DOHH2 (cell line): ENCODE results near the gene HEXIM1.

ENCODE experiments used
- H3F3A ChIP-seq: fragments of 200-600 bp; sonication (generic), shearing (Covaris generic); 2 replicates; pipeline ENCODE4 v1.6.0; 2016; ENCODE audit warnings: antibody characterized with exemption, mild to moderate bottlenecking; ENCODE audit not compliant: control insufficient read depth, insufficient read depth
- H3K27ac ChIP-seq: fragments of 200-600 bp; sonication (generic); 2 replicates; pipeline ENCODE4 v1.5.1; 2014; ENCODE audit warnings: low read depth, mild to moderate bottlenecking, low read length, moderate library complexity
- H3K27me3 ChIP-seq: fragments of 200-600 bp; sonication (generic); 2 replicates; pipeline ENCODE4 v1.6.1; 2014; ENCODE audit warnings: mild to moderate bottlenecking, low read length, mixed read lengths; ENCODE audit not compliant: control insufficient read depth
- H3K36me3 ChIP-seq: fragments of 200-600 bp; sonication (generic); 2 replicates; pipeline ENCODE4 v1.6.1; 2014; ENCODE audit warnings: mild to moderate bottlenecking, low read length, moderate library complexity, mixed read lengths; ENCODE audit not compliant: control insufficient read depth
- H3K4me1 ChIP-seq: fragments of 200-600 bp; sonication (generic); 2 replicates; pipeline ENCODE4 v1.6.1; 2014; ENCODE audit warnings: mild to moderate bottlenecking, low read length, mixed read lengths; ENCODE audit not compliant: control insufficient read depth
- H3K4me2 ChIP-seq: fragments of 200-600 bp; sonication (generic); 2 replicates; pipeline ENCODE4 v1.6.0; 2014; ENCODE audit warnings: mild to moderate bottlenecking, low read length, moderate library complexity
- H3K4me3 ChIP-seq: fragments of 200-600 bp; sonication (generic); 2 replicates; pipeline ENCODE4 v1.5.1; 2014; ENCODE audit warnings: mild to moderate bottlenecking, low read length, mixed read lengths
- H3K79me2 ChIP-seq: fragments of 200-600 bp; sonication (generic); 2 replicates; pipeline ENCODE4 v1.6.1; 2014; ENCODE audit warnings: mild to moderate bottlenecking, low read length, mixed read lengths; ENCODE audit not compliant: control insufficient read depth
- H3K9me2 ChIP-seq: fragments of 200-600 bp; sonication (generic); replicated peaks from 2 replicates; pipeline ENCODE4 v1.6.1; 2014; ENCODE audit warnings: mild to moderate bottlenecking, low read length, mixed read lengths; ENCODE audit not compliant: control insufficient read depth
- H3K9me3 ChIP-seq: fragments of 200-600 bp; sonication (generic); 2 replicates; pipeline ENCODE4 v1.6.1; 2014; ENCODE audit warnings: antibody characterized with exemption, low read length, mixed read lengths; ENCODE audit not compliant: control insufficient read depth, insufficient read depth
- H4K20me1 ChIP-seq: fragments of 200-600 bp; sonication (generic); 2 replicates; pipeline ENCODE4 v1.6.0; 2014; ENCODE audit warnings: low read depth, mild to moderate bottlenecking, antibody characterized with exemption, low read length, moderate library complexity; ENCODE audit not compliant: control insufficient read depth, insufficient read depth
- EZH2phosphoT487 ChIP-seq: fragments of 200-600 bp; sonication (generic); IDR thresholded peaks from 2 replicates; pipeline ENCODE4 v1.6.1; 2017; ENCODE audit warnings: borderline replicate concordance, mild to moderate bottlenecking, antibody characterized with exemption, low read length, moderate library complexity, mixed read lengths
- TF ChIP-seq, protein P1 (sequence below): fragments of 200-600 bp; sonication (generic); IDR thresholded peaks from one replicate; pipeline ENCODE4 v1.5.1; 2014; ENCODE audit warnings: antibody characterized with exemption, mild to moderate bottlenecking, low read depth, low read length; ENCODE audit not compliant: poor library complexity, severe bottlenecking

The HEXIM1 gene

DNA sequence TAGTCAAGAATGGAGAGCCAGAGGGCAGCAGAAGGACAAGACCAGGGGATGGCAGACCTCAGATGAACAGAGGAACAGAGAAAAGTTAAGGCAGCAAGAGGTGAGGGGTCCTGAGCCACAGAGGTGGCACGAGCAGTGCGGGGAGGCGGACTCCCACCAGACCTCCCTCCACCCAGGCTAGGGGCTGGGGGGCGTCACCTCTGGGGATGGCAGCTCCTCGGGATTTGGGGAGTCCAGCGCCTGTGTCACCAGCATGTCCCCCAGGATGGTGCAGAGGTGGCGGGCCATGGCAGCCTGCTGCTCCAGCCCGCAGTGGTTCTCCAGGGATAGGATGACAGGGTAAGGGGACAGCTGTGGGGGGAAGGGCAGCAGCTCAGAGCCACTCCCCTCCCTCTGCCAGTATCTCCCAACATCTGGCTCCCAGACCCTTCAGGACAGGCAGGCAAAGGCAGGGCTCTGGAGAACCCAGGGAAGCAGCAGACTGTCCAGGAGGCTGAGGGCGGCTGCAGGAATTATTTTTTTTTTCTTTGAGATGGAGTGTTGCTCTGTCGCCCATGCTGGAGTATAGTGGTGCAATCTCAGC lies 31.8 kb upstream of the HEXIM1 start:
- Histone ChIP-seq H3K36me3 (no peaks in the 10 kb centered on the region), H3K27ac (no peak overlapping the region), H3K27me3 (no peaks in the 10 kb centered on the region), H3K4me3 (no peak overlapping the region), H3F3A (no peaks in the 10 kb centered on the region), H3K4me2 (no peak overlapping the region), H4K20me1 (no peaks in the 10 kb centered on the region), H3K79me2 (no peaks in the 10 kb centered on the region), H3K4me1 (peaks cover 9% of the 10 kb centered on the region), H3K9me3 (no peaks in the 10 kb centered on the region), H3K9me2 (no peaks in the 10 kb centered on the region)
- TF ChIP-seq, protein P1, sequence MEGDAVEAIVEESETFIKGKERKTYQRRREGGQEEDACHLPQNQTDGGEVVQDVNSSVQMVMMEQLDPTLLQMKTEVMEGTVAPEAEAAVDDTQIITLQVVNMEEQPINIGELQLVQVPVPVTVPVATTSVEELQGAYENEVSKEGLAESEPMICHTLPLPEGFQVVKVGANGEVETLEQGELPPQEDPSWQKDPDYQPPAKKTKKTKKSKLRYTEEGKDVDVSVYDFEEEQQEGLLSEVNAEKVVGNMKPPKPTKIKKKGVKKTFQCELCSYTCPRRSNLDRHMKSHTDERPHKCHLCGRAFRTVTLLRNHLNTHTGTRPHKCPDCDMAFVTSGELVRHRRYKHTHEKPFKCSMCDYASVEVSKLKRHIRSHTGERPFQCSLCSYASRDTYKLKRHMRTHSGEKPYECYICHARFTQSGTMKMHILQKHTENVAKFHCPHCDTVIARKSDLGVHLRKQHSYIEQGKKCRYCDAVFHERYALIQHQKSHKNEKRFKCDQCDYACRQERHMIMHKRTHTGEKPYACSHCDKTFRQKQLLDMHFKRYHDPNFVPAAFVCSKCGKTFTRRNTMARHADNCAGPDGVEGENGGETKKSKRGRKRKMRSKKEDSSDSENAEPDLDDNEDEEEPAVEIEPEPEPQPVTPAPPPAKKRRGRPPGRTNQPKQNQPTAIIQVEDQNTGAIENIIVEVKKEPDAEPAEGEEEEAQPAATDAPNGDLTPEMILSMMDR = no peak
- no peak for TF ChIP-seq EZH2phosphoT487

DNA sequence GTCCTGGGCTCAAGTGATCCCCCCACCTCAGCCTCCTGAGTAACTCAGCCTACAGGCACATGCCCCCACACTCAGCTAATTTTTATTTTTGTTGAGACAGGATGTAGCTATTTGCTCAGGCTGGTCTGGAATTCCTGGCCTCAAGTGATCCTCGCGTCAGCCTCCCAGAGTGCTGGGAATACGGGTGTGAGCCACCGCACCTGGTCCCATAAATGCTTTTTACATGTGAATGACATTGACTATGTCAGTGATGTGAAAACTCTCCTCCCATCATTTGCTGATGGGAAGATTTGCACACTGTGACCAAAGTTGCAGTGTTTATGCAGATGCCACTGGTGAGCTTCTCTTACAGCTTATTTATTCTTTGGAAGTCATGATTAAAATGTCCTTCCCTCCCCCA lies 30.9 kb upstream of the HEXIM1 start:
- no peak overlapping the region for H3K4me2 ChIP-seq
- H3K4me3 ChIP-seq = no peak overlapping the region
- peaks cover under 1% of the 10 kb centered on the region for H3K4me1 ChIP-seq
- no peaks in the 10 kb centered on the region for H3F3A ChIP-seq
- no peaks in the 10 kb centered on the region for H3K9me3 ChIP-seq
- no peaks in the 10 kb centered on the region for H3K79me2 ChIP-seq
- no peaks in the 10 kb centered on the region for H4K20me1 ChIP-seq
- no peaks in the 10 kb centered on the region for H3K27me3 ChIP-seq
- no peak overlapping the region for H3K27ac ChIP-seq
- H3K36me3 ChIP-seq = no peaks in the 10 kb centered on the region
- no peaks in the 10 kb centered on the region for H3K9me2 ChIP-seq
- TF ChIP-seq, protein P1 = no peak
- TF ChIP-seq EZH2phosphoT487 = no peak

DNA sequence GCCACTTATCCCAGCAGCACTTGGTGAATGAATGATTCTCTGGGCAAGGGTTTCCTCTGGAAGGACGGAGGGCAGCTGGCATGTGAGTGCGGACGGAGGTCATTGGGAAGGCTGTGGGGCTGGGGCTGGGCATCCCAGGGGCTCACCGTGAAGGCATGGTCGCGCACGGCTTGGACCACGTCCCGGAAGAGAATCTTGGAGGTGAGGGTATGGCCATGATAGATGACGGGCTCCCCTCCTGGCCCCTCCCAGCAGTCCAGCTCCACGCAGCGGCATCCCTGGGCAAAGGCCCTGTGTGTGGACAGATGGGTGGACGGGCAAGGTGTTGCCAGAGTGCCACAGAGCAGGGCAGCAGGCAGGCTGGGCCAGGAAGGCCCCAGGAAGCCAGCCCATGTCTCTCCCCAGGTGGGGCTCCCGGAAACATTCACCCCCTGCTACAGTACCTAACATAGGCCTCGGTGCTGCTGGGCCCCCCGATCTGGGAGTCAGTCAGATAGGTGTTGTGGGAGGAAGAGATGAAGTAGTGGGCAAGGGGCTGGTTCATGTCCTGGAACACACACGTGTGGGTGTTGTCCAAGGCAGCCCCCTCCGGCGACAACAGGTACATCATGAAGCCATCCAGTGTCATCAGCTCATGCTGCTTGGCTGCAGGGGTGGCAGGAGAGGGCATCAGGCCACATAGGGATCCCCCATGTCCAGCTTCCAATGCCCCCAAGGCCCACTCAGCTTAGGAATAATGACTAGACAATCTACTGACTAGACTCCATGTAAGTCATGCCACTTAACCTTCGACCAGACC lies 30.2 kb upstream of the HEXIM1 start:
- Histone ChIP-seq H3K36me3 (no peaks in the 10 kb centered on the region), H3K9me3 (no peaks in the 10 kb centered on the region), H3K9me2 (no peaks in the 10 kb centered on the region), H3F3A (no peaks in the 10 kb centered on the region), H3K27ac (no peak overlapping the region), H3K4me1 (no peaks in the 10 kb centered on the region), H3K27me3 (no peaks in the 10 kb centered on the region), H3K4me3 (no peak overlapping the region), H3K79me2 (no peaks in the 10 kb centered on the region), H4K20me1 (no peaks in the 10 kb centered on the region), H3K4me2 (no peak overlapping the region)
- no peak for TF ChIP-seq EZH2phosphoT487
- TF ChIP-seq, protein P1 = no peak
